HUES6 (cell line): ENCODE measurements around the gene TRPV4.
A peak's percentile ranks its signal among the peaks of the same experiment; 100 is the strongest.

Source experiments
- H3K27ac ChIP-seq: 2 replicates; pipeline ENCODE4 v1.7.0; 2013; ENCODE audit warnings: low read depth, mild to moderate bottlenecking, low read length, inconsistent platforms
- H3K27me3 ChIP-seq: 2 replicates; pipeline ENCODE4 v1.6.1; 2013; ENCODE audit warnings: low read length; ENCODE audit not compliant: control insufficient read depth, insufficient read depth
- H3K36me3 ChIP-seq: 2 replicates; pipeline ENCODE4 v1.6.1; 2013; ENCODE audit warnings: low read length; ENCODE audit not compliant: control insufficient read depth, insufficient read depth
- H3K4me1 ChIP-seq: 2 replicates; pipeline ENCODE4 v1.6.1; 2013; ENCODE audit warnings: low read length; ENCODE audit not compliant: control insufficient read depth, insufficient read depth
- H3K4me3 ChIP-seq: 2 replicates; pipeline ENCODE4 v1.5.1; 2013; ENCODE audit warnings: low read depth, low read length
- H3K9ac ChIP-seq: one replicate; pipeline ENCODE4 v1.6.1; 2013; ENCODE audit warnings: mild to moderate bottlenecking, low read length
- H3K9me3 ChIP-seq: 2 replicates; pipeline ENCODE4 v1.6.1; 2013; ENCODE audit warnings: low read depth, low read length; ENCODE audit not compliant: control insufficient read depth, insufficient read depth

The TRPV4 gene

GRCh38 chr12:109836916-109837315 is 3.7 kb upstream of the TRPV4 start:
- H3K27ac ChIP-seq, result no peak overlapping the region
- no peaks in the 10 kb centered on the region for H3K36me3 ChIP-seq
- no peaks in the 10 kb centered on the region for H3K27me3 ChIP-seq
- H3K9me3 ChIP-seq, result no peaks in the 10 kb centered on the region
- H3K4me1 ChIP-seq, result peaks cover 19% of the 10 kb centered on the region
- H3K4me3 ChIP-seq, result no peak overlapping the region
- no peak overlapping the region for H3K9ac ChIP-seq

- no peak overlapping the region for H3K4me3 ChIP-seq
- H3K36me3 ChIP-seq, result no peaks in the 10 kb centered on the region
- H3K27ac ChIP-seq, result no peak overlapping the region
- H3K9ac ChIP-seq, result no peak overlapping the region
- peaks cover 24% of the 10 kb centered on the region for H3K4me1 ChIP-seq
- no peaks in the 10 kb centered on the region for H3K27me3 ChIP-seq
- no peaks in the 10 kb centered on the region for H3K9me3 ChIP-seq
Observed at GRCh38 chr12:109835827-109836226, 2.6 kb upstream of the TRPV4 start.

GRCh38 chr12:109832541-109833306 is 474 bp downstream of the TRPV4 start:
- H3K4me3 ChIP-seq, result peak overlapping the region; percentile 69
- H3K9ac ChIP-seq, result peak overlapping the region; percentile 48

GRCh38 chr12:109831929-109832328 is 1.3 kb downstream of the TRPV4 start:
- H3K36me3 ChIP-seq, result no peaks in the 10 kb centered on the region
- no peak overlapping the region for H3K4me3 ChIP-seq
- H3K27me3 ChIP-seq, result no peaks in the 10 kb centered on the region
- H3K4me1 ChIP-seq, result peaks cover 13% of the 10 kb centered on the region
- no peak overlapping the region for H3K9ac ChIP-seq
- H3K27ac ChIP-seq, result no peak overlapping the region
- no peaks in the 10 kb centered on the region for H3K9me3 ChIP-seq

More at GRCh38 chr12:109832541-109833306, 474 bp downstream of the TRPV4 start:
- H3K27ac ChIP-seq, result no peak overlapping the region
- H3K4me1 ChIP-seq, result peaks cover 13% of the 10 kb centered on the region
- H3K9me3 ChIP-seq, result no peaks in the 10 kb centered on the region
- no peaks in the 10 kb centered on the region for H3K36me3 ChIP-seq
- H3K27me3 ChIP-seq, result no peaks in the 10 kb centered on the region

GRCh38 chr12:109831365-109831764 is 1.8 kb downstream of the TRPV4 start:
- H3K36me3 ChIP-seq, result no peaks in the 10 kb centered on the region
- H3K9me3 ChIP-seq, result no peaks in the 10 kb centered on the region
- H3K27me3 ChIP-seq, result no peaks in the 10 kb centered on the region
- H3K9ac ChIP-seq, result no peak overlapping the region
- H3K27ac ChIP-seq, result no peak overlapping the region
- peaks cover 13% of the 10 kb centered on the region for H3K4me1 ChIP-seq
- H3K4me3 ChIP-seq, result no peak overlapping the region

GRCh38 chr12:109830718-109831117 is 2.5 kb downstream of the TRPV4 start:
- Histone ChIP-seq H3K36me3 (no peaks in the 10 kb centered on the region), H3K9ac (no peak overlapping the region), H3K4me1 (peaks cover 13% of the 10 kb centered on the region), H3K27ac (no peak overlapping the region), H3K4me3 (no peak overlapping the region), H3K9me3 (no peaks in the 10 kb centered on the region), H3K27me3 (no peaks in the 10 kb centered on the region)

GRCh38 chr12:109830267-109830666 is 2.9 kb downstream of the TRPV4 start:
- Histone ChIP-seq H3K27me3 (no peaks in the 10 kb centered on the region), H3K36me3 (no peaks in the 10 kb centered on the region), H3K27ac (no peak overlapping the region), H3K9ac (no peak overlapping the region), H3K4me3 (no peak overlapping the region), H3K9me3 (no peaks in the 10 kb centered on the region), H3K4me1 (peaks cover 13% of the 10 kb centered on the region)

- H3K27me3 ChIP-seq, result no peaks in the 10 kb centered on the region
- H3K36me3 ChIP-seq, result no peaks in the 10 kb centered on the region
- no peak overlapping the region for H3K27ac ChIP-seq
- H3K9me3 ChIP-seq, result no peaks in the 10 kb centered on the region
- H3K4me1 ChIP-seq, result peaks cover 13% of the 10 kb centered on the region
- H3K9ac ChIP-seq, result no peak overlapping the region
- no peak overlapping the region for H3K4me3 ChIP-seq
Observed at GRCh38 chr12:109829667-109830066, 3.5 kb downstream of the TRPV4 start.

- Histone ChIP-seq H3K27ac (no peak overlapping the region), H3K9me3 (no peaks in the 10 kb centered on the region), H3K36me3 (no peaks in the 10 kb centered on the region), H3K4me1 (peaks cover 13% of the 10 kb centered on the region), H3K9ac (no peak overlapping the region), H3K27me3 (no peaks in the 10 kb centered on the region), H3K4me3 (no peak overlapping the region)
Observed at GRCh38 chr12:109828754-109829511, 4.3 kb downstream of the TRPV4 start.

GRCh38 chr12:109827566-109828550 is 5.3 kb downstream of the TRPV4 start:
- Histone ChIP-seq H3K9ac (no peak overlapping the region), H3K27me3 (no peaks in the 10 kb centered on the region), H3K27ac (no peak overlapping the region), H3K9me3 (no peaks in the 10 kb centered on the region), H3K4me1 (peaks cover 16% of the 10 kb centered on the region), H3K4me3 (no peak overlapping the region), H3K36me3 (no peaks in the 10 kb centered on the region)
